Hepatocyte (in vitro differentiated cells): ENCODE results near the gene TMPRSS6. TPM values are rescaled to one million over a fixed set of nuclear protein-coding genes. Genes with fewer than 3 reads are reported as not detected.

Experiments used
- DNase-seq: peaks from one replicate; pipeline ENCODE4 v3.0.0-alpha.2; 2016; ENCODE audit warnings: low spot score
- H2AFZ ChIP-seq: fragments of 200-600 bp; sonication (generic); 2 replicates; pipeline ENCODE4 v1.6.0; 2016; ENCODE audit warnings: antibody characterized with exemption, mild to moderate bottlenecking
- H3K27ac ChIP-seq: fragments of 200-600 bp; sonication (generic); 2 replicates; pipeline ENCODE4 v1.5.1; 2016; ENCODE audit warnings: mild to moderate bottlenecking
- H3K27me3 ChIP-seq: fragments of 200-600 bp; sonication (generic); 2 replicates; pipeline ENCODE4 v1.6.1; 2016
- H3K36me3 ChIP-seq: fragments of 200-600 bp; sonication (generic); replicated peaks from 2 replicates; pipeline ENCODE4 v1.5.1; 2016; ENCODE audit warnings: low read depth; ENCODE audit not compliant: insufficient read depth
- H3K4me1 ChIP-seq: fragments of 200-600 bp; sonication (generic); 2 replicates; pipeline ENCODE4 v1.5.1; 2016; ENCODE audit warnings: mild to moderate bottlenecking, moderate library complexity; ENCODE audit not compliant: insufficient read depth
- H3K4me2 ChIP-seq: fragments of 200-600 bp; sonication (generic); 2 replicates; pipeline ENCODE4 v1.6.0; 2016
- H3K4me3 ChIP-seq: fragments of 200-600 bp; sonication (generic); 2 replicates; pipeline ENCODE4 v1.5.1; 2016; ENCODE audit warnings: mild to moderate bottlenecking
- H3K79me2 ChIP-seq: fragments of 200-600 bp; sonication (generic); 2 replicates; pipeline ENCODE4 v1.6.0; 2017; ENCODE audit warnings: mild to moderate bottlenecking
- H3K9me2 ChIP-seq: fragments of 200-600 bp; sonication (generic); replicated peaks from 2 replicates; pipeline ENCODE4 v1.6.0; 2017; ENCODE audit warnings: mild to moderate bottlenecking; ENCODE audit not compliant: insufficient read depth
- H3K9me3 ChIP-seq: fragments of 200-600 bp; sonication (generic); 2 replicates; pipeline ENCODE4 v1.5.1; 2016; ENCODE audit warnings: low read depth, mild to moderate bottlenecking
- H4K20me1 ChIP-seq: fragments of 200-600 bp; sonication (generic); 2 replicates; pipeline ENCODE4 v1.6.0; 2016; ENCODE audit warnings: mild to moderate bottlenecking; ENCODE audit not compliant: insufficient read depth, poor library complexity, severe bottlenecking
- EZH2 ChIP-seq: fragments of 200-600 bp; sonication (generic); IDR thresholded peaks from 2 replicates; pipeline ENCODE4 v1.6.1; 2016; ENCODE audit warnings: antibody characterized with exemption, mild to moderate bottlenecking, borderline replicate concordance
- EZH2phosphoT487 ChIP-seq: fragments of 200-600 bp; sonication (generic); IDR thresholded peaks from one replicate; pipeline ENCODE4 v1.6.1; 2018; ENCODE audit warnings: antibody characterized with exemption, mild to moderate bottlenecking, low read depth, moderate library complexity; ENCODE audit not compliant: unreplicated experiment, severe bottlenecking
- WGBS: methylation state at CpG from one replicate; pipeline ENCODE4 v1.1.6; 2016; ENCODE audit warnings: low lambda C conversion rate; ENCODE audit errors: missing lambda C conversion rate; 5-methylcytosine and 5-hydroxymethylcytosine counted together
- polyA plus RNA-seq: library from polyadenylated mRNA; unstranded; fragments of >200 nt; fragmentation: Nextera tagmentation; extraction: Ambion mirVana; gene quantifications from 2 replicates; pipeline ENCODE4 v1.2.1, GENCODE V29; 2016
- total RNA-seq: library from RNA; depleted of rRNA; stranded (reverse); fragments of >200 nt; gene quantifications from 2 replicates; pipeline ENCODE4 v1.2.3, GENCODE V29; 2014
- TF ChIP-seq, protein P1 (sequence below): fragments of 200-600 bp; sonication (generic); IDR thresholded peaks from 2 replicates; pipeline ENCODE4 v1.5.1; 2016; ENCODE audit warnings: antibody characterized with exemption, mild to moderate bottlenecking; ENCODE audit not compliant: poor library complexity

Gene TMPRSS6
- total and polyA plus RNA-seq, 2 experiments from 2014 or later: 34.4 to 49.8 TPM

DNA sequence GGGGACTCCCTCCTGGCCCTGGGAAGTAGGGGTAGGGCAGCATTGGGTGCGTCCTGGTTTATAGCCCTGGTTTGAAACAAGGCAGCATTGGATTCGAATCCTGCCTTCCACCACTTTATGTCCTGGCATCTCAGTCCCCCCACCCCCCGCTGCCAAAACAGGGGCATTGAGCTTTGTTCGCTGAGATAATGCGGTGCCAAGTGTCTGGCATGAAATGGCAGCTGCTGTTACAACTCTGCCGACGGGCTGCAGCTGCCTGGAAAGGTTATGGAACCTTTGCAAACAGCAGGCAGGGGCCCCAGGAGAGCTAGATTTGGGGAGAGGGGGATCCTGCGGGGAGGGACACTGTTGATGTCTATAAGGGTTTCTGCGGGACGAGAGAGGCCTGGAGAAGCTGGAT, 92.2 kb downstream of the TMPRSS6 start:
- peaks cover 41% of the 10 kb centered on the region for H3K4me1 ChIP-seq
- peaks cover 25% of the 10 kb centered on the region for H4K20me1 ChIP-seq
- H3K27me3 ChIP-seq: no peaks in the 10 kb centered on the region
- no peak for DNase-seq
- H2AFZ ChIP-seq: no peak overlapping the region
- no peak overlapping the region for H3K27ac ChIP-seq
- no peak for TF ChIP-seq EZH2phosphoT487
- no peak for TF ChIP-seq EZH2
- TF ChIP-seq, protein P1, sequence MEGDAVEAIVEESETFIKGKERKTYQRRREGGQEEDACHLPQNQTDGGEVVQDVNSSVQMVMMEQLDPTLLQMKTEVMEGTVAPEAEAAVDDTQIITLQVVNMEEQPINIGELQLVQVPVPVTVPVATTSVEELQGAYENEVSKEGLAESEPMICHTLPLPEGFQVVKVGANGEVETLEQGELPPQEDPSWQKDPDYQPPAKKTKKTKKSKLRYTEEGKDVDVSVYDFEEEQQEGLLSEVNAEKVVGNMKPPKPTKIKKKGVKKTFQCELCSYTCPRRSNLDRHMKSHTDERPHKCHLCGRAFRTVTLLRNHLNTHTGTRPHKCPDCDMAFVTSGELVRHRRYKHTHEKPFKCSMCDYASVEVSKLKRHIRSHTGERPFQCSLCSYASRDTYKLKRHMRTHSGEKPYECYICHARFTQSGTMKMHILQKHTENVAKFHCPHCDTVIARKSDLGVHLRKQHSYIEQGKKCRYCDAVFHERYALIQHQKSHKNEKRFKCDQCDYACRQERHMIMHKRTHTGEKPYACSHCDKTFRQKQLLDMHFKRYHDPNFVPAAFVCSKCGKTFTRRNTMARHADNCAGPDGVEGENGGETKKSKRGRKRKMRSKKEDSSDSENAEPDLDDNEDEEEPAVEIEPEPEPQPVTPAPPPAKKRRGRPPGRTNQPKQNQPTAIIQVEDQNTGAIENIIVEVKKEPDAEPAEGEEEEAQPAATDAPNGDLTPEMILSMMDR: no peak
- peak overlapping the region; percentile 92 for H3K4me2 ChIP-seq
- no peaks in the 10 kb centered on the region for H3K9me2 ChIP-seq
- no peak overlapping the region for H3K4me3 ChIP-seq
- no peaks in the 10 kb centered on the region for H3K36me3 ChIP-seq
- 92% methylated on average over 10 of the region's 10 CpGs for WGBS
- no peaks in the 10 kb centered on the region for H3K9me3 ChIP-seq
- peaks cover 49% of the 10 kb centered on the region for H3K79me2 ChIP-seq

DNA sequence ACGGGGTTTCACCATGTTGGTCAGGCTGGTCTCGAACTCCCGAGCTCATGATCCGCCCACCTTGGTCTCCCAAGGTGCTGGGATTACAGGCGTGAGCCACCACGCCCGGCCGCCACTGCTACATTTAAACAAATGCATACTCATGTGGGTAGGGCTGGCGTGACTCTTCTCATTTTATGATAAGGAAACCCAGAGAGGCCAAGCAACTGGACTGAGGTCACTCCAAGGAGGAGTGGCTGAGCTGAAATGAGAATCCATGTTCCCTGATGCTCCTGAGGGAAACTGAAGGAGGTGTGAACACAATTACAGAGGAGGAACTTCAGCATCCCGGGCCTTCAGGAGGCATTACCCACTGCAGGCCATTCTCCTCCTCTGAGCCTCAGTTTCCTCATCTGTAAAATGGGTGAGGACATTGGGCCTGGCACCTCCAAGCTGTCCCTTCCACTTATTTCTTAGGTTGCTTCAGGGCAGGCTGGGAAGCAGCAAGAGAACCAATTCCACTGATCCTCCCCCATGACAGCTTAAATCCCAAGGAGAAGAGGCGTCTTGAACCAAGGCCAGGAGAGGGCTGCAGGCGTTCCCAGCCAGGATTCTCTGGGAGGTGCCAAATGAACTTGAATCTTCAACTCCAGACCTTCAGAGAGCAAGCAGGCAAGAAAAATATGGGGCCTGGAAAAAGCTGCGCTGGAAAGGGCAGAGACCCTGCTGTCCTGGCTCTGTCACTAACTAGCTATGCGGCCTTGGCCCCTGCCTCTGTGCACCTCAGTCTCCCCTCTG, 93.2 kb downstream of the TMPRSS6 start:
- Histone ChIP-seq H3K27ac (no peak overlapping the region), H3K79me2 (peaks cover 38% of the 10 kb centered on the region), H3K4me3 (no peak overlapping the region), H3K4me2 (peak overlapping the region; percentile 92), H2AFZ (no peak overlapping the region), H3K27me3 (no peaks in the 10 kb centered on the region), H3K9me2 (no peaks in the 10 kb centered on the region), H3K4me1 (peaks cover 32% of the 10 kb centered on the region), H4K20me1 (peaks cover 18% of the 10 kb centered on the region), H3K9me3 (no peaks in the 10 kb centered on the region), H3K36me3 (no peaks in the 10 kb centered on the region)
- 85% methylated on average over 11 of the region's 14 CpGs for WGBS
- TF ChIP-seq, protein P1: no peak
- TF ChIP-seq EZH2phosphoT487 (no peak), EZH2 (no peak)
- peak; percentile 46 for DNase-seq

DNA sequence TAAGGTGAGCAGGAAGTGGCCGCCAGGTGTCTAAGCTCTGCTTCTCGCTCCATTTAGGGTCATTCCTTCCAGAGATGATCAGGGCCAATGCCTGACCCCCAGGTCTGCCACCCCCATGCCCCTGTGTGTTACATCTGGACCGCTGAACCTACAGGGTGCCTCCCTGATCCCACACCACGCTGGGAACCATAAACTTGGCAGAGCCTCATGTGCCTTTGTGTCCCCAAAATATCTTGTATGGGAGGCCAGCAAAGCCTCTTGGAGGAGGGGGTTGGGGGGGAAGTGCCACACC, 94.0 kb downstream of the TMPRSS6 start:
- H3K4me3 ChIP-seq: no peak overlapping the region
- H3K9me2 ChIP-seq: no peaks in the 10 kb centered on the region
- H3K4me2 ChIP-seq: no peak overlapping the region
- H3K27me3 ChIP-seq: no peaks in the 10 kb centered on the region
- no peak for TF ChIP-seq EZH2
- TF ChIP-seq EZH2phosphoT487: no peak
- TF ChIP-seq, protein P1: no peak
- no peak overlapping the region for H2AFZ ChIP-seq
- H4K20me1 ChIP-seq: peaks cover 14% of the 10 kb centered on the region
- WGBS: 83% methylated on average over 4 of the region's 4 CpGs
- H3K9me3 ChIP-seq: no peaks in the 10 kb centered on the region
- no peak overlapping the region for H3K27ac ChIP-seq
- DNase-seq: no peak
- H3K4me1 ChIP-seq: peaks cover 24% of the 10 kb centered on the region
- no peaks in the 10 kb centered on the region for H3K36me3 ChIP-seq
- H3K79me2 ChIP-seq: peaks cover 31% of the 10 kb centered on the region

Other genes with a start within 250 kb of the TMPRSS6 start
- gene NCF4, start 248.7 kb downstream of the TMPRSS6 start, total RNA-seq: 0.37 and 1.5 TPM in 2 replicates
- 0.41 and 0.54 TPM in 2 replicates for gene NCF4, start 248.7 kb downstream of the TMPRSS6 start, polyA plus RNA-seq
- 0.28 and 0.83 TPM in 2 replicates for gene CSF2RB, start 196.1 kb downstream of the TMPRSS6 start, total RNA-seq
- not detected in 2 replicates for gene CSF2RB, start 196.1 kb downstream of the TMPRSS6 start, polyA plus RNA-seq
- gene TST, start 90.3 kb downstream of the TMPRSS6 start, total RNA-seq: 111 and 114 TPM in 2 replicates
- gene TST, start 90.3 kb downstream of the TMPRSS6 start, polyA plus RNA-seq: 47.0 and 50.2 TPM in 2 replicates
- gene MPST, start 90.0 kb downstream of the TMPRSS6 start, total RNA-seq: 136 and 156 TPM in 2 replicates
- 179 and 193 TPM in 2 replicates for gene MPST, start 90.0 kb downstream of the TMPRSS6 start, polyA plus RNA-seq
- gene KCTD17, start 58.0 kb downstream of the TMPRSS6 start, total RNA-seq: 15.2 and 22.6 TPM in 2 replicates
- gene KCTD17, start 58.0 kb downstream of the TMPRSS6 start, polyA plus RNA-seq: 25.4 and 33.4 TPM in 2 replicates
- gene IL2RB, start 40.2 kb upstream of the TMPRSS6 start, total RNA-seq: 0.57 and 1.1 TPM in 2 replicates
- gene IL2RB, start 40.2 kb upstream of the TMPRSS6 start, polyA plus RNA-seq: 0.92 and 1.5 TPM in 2 replicates
- 17.9 and 23.6 TPM in 2 replicates for gene C1QTNF6, start 78.5 kb upstream of the TMPRSS6 start, total RNA-seq
- 29.7 and 39.1 TPM in 2 replicates for gene C1QTNF6, start 78.5 kb upstream of the TMPRSS6 start, polyA plus RNA-seq
- 1.3 and 2.8 TPM in 2 replicates for gene SSTR3, start 102.8 kb upstream of the TMPRSS6 start, total RNA-seq
- gene SSTR3, start 102.8 kb upstream of the TMPRSS6 start, polyA plus RNA-seq: 0.47 and 0.97 TPM in 2 replicates
- gene RAC2, start 134.6 kb upstream of the TMPRSS6 start, total RNA-seq: 4.7 and 10.5 TPM in 2 replicates
- 9.9 and 11.3 TPM in 2 replicates for gene RAC2, start 134.6 kb upstream of the TMPRSS6 start, polyA plus RNA-seq
- gene CYTH4, start 172.8 kb upstream of the TMPRSS6 start, total RNA-seq: 0.57 and 0.96 TPM in 2 replicates
- gene CYTH4, start 172.8 kb upstream of the TMPRSS6 start, polyA plus RNA-seq: 0.24 and 0.94 TPM in 2 replicates